GM23248 (cell line): ENCODE results near the gene STK32B. TPM values are rescaled to one million over a fixed set of nuclear protein-coding genes. Genes with fewer than 3 reads are reported as not detected.

Experiments used
- DNase-seq: peaks from one replicate; pipeline ENCODE4 v3.0.0-alpha.2; 2015
- H2AFZ ChIP-seq: fragments of 200-600 bp; sonication (generic); 2 replicates; pipeline ENCODE4 v1.6.1; 2016; ENCODE audit warnings: antibody characterized with exemption
- H3F3A ChIP-seq: fragments of 200-600 bp; sonication (generic); 2 replicates; pipeline ENCODE4 v1.6.1; 2016; ENCODE audit warnings: mild to moderate bottlenecking, antibody characterized with exemption, mixed run types; ENCODE audit not compliant: insufficient read depth
- H3K27ac ChIP-seq: fragments of 200-600 bp; sonication (generic); 2 replicates; pipeline ENCODE4 v1.5.1; 2016; ENCODE audit warnings: mild to moderate bottlenecking
- H3K27me3 ChIP-seq: fragments of 200-600 bp; sonication (generic); replicated peaks from 2 replicates; pipeline ENCODE4 v1.6.1; 2016; ENCODE audit warnings: mild to moderate bottlenecking; ENCODE audit not compliant: insufficient read depth
- H3K36me3 ChIP-seq: fragments of 200-600 bp; sonication (generic); 2 replicates; pipeline ENCODE4 v1.6.1; 2016; ENCODE audit warnings: low read depth, mild to moderate bottlenecking
- H3K4me1 ChIP-seq: fragments of 200-600 bp; sonication (generic); 2 replicates; pipeline ENCODE4 v1.6.1; 2016; ENCODE audit warnings: mild to moderate bottlenecking; ENCODE audit not compliant: insufficient read depth
- H3K4me2 ChIP-seq: fragments of 200-600 bp; sonication (generic); one replicate; pipeline ENCODE4 v1.6.1; 2016; ENCODE audit warnings: mild to moderate bottlenecking; ENCODE audit not compliant: unreplicated experiment
- H3K4me3 ChIP-seq: fragments of 200-600 bp; sonication (generic); 2 replicates; pipeline ENCODE4 v1.5.1; 2016; ENCODE audit warnings: mild to moderate bottlenecking
- H3K79me2 ChIP-seq: fragments of 200-600 bp; sonication (generic); 2 replicates; pipeline ENCODE4 v1.6.1; 2016; ENCODE audit warnings: mild to moderate bottlenecking; ENCODE audit not compliant: insufficient read depth
- H3K9ac ChIP-seq: fragments of 200-600 bp; sonication (generic); 2 replicates; pipeline ENCODE4 v1.6.1; 2016; ENCODE audit warnings: mild to moderate bottlenecking
- H3K9me2 ChIP-seq: fragments of 200-600 bp; sonication (generic); 2 replicates; pipeline ENCODE4 v1.6.1; 2016; ENCODE audit warnings: mixed run types, mild to moderate bottlenecking, moderate library complexity; ENCODE audit not compliant: insufficient read depth
- H3K9me3 ChIP-seq: fragments of 200-600 bp; sonication (generic); one replicate; pipeline ENCODE4 v1.6.1; 2017; ENCODE audit warnings: low read depth
- H4K20me1 ChIP-seq: fragments of 200-600 bp; sonication (generic); 2 replicates; pipeline ENCODE4 v1.6.0; 2016; ENCODE audit not compliant: insufficient read depth
- EZH2 ChIP-seq: fragments of 200-600 bp; sonication (generic); IDR thresholded peaks from 2 replicates; pipeline ENCODE4 v1.6.1; 2018; ENCODE audit warnings: antibody characterized with exemption, mild to moderate bottlenecking; ENCODE audit not compliant: insufficient read depth, poor library complexity, severe bottlenecking
- EZH2phosphoT487 ChIP-seq: fragments of 200-600 bp; sonication (generic); IDR thresholded peaks from 2 replicates; pipeline ENCODE4 v1.6.1; 2018; ENCODE audit warnings: antibody characterized with exemption, moderate library complexity, mild to moderate bottlenecking, low read depth; ENCODE audit not compliant: insufficient read depth
- WGBS, 2 experiments: methylation state at CpG; one replicate each; pipeline ENCODE4 v1.1.6; 2015 to 2017; ENCODE audit warnings: low lambda C conversion rate in 2 of 2, low coverage in 1 of 2; ENCODE audit errors: missing lambda C conversion rate in 2 of 2; 5-methylcytosine and 5-hydroxymethylcytosine counted together
- in situ Hi-C: fragments of 300-500 bp; cut with MboI; formaldehyde crosslinking; loops from 2 replicates; pipeline ENCODE4 v1.15.0; 2020
- polyA plus RNA-seq: library from polyadenylated mRNA; unstranded; fragments of >200 nt; fragmentation: Nextera tagmentation; extraction: Ambion mirVana; gene quantifications from 2 replicates; pipeline ENCODE4 v1.2.1, GENCODE V29; 2016
- total RNA-seq: library from RNA; depleted of rRNA; stranded (reverse); fragments of >200 nt; shearing (Covaris generic); gene quantifications from 2 replicates; pipeline ENCODE4 v1.2.3, GENCODE V29; 2014

Gene STK32B
- total and polyA plus RNA-seq, 2 experiments from 2014 or later = 4.9 to 6.1 TPM

- no peaks in the 10 kb centered on the region for H3K27me3 ChIP-seq
- H3K4me1 ChIP-seq = no peaks in the 10 kb centered on the region
- no peak for DNase-seq
- TF ChIP-seq EZH2phosphoT487 = no peak
- TF ChIP-seq EZH2 = no peak
- H3K9me2 ChIP-seq = no peaks in the 10 kb centered on the region
- no peak overlapping the region for H3K9ac ChIP-seq
- in situ Hi-C loops = no loop called here
- H2AFZ ChIP-seq = no peak overlapping the region
- H3K79me2 ChIP-seq = no peaks in the 10 kb centered on the region
- no peak overlapping the region for H3K4me2 ChIP-seq
- no peaks in the 10 kb centered on the region for H4K20me1 ChIP-seq
- no peaks in the 10 kb centered on the region for H3F3A ChIP-seq
- no peak overlapping the region for H3K27ac ChIP-seq
- no peaks in the 10 kb centered on the region for H3K9me3 ChIP-seq
- H3K36me3 ChIP-seq = no peaks in the 10 kb centered on the region
- WGBS, 2 experiments = 65% methylated on average over 12 of the region's 12 CpGs
- no peak overlapping the region for H3K4me3 ChIP-seq
These were observed 342.7 kb downstream of the STK32B start for GRCh38 chr4:5393911-5394513.

GRCh38 chr4:5395781-5396180 is 344.5 kb downstream of the STK32B start:
- H3K27me3 ChIP-seq = no peaks in the 10 kb centered on the region
- no peak overlapping the region for H3K4me2 ChIP-seq
- H3K4me1 ChIP-seq = no peaks in the 10 kb centered on the region
- no peaks in the 10 kb centered on the region for H3K9me2 ChIP-seq
- no peak overlapping the region for H3K4me3 ChIP-seq
- no peaks in the 10 kb centered on the region for H4K20me1 ChIP-seq
- in situ Hi-C loops = no loop called here
- H3K9me3 ChIP-seq = no peaks in the 10 kb centered on the region
- WGBS, 2 experiments = 83 to 86% methylated on average over 8 of the region's 8 CpGs
- no peak overlapping the region for H3K27ac ChIP-seq
- H3K36me3 ChIP-seq = no peaks in the 10 kb centered on the region
- no peak overlapping the region for H3K9ac ChIP-seq
- H3F3A ChIP-seq = no peaks in the 10 kb centered on the region
- TF ChIP-seq EZH2phosphoT487 = no peak
- no peak for TF ChIP-seq EZH2
- H3K79me2 ChIP-seq = no peaks in the 10 kb centered on the region
- DNase-seq = no peak
- H2AFZ ChIP-seq = no peak overlapping the region

GRCh38 chr4:5398056-5398455 is 346.8 kb downstream of the STK32B start:
- H4K20me1 ChIP-seq = no peaks in the 10 kb centered on the region
- H2AFZ ChIP-seq = no peak overlapping the region
- H3K4me1 ChIP-seq = no peaks in the 10 kb centered on the region
- DNase-seq = no peak
- no peaks in the 10 kb centered on the region for H3K9me3 ChIP-seq
- 38 to 43% methylated on average over 3 of the region's 3 CpGs for WGBS, 2 experiments
- no peaks in the 10 kb centered on the region for H3F3A ChIP-seq
- no peak overlapping the region for H3K4me2 ChIP-seq
- no peak overlapping the region for H3K27ac ChIP-seq
- in situ Hi-C loops = no loop called here
- no peaks in the 10 kb centered on the region for H3K9me2 ChIP-seq
- H3K27me3 ChIP-seq = no peaks in the 10 kb centered on the region
- H3K4me3 ChIP-seq = no peak overlapping the region
- H3K79me2 ChIP-seq = no peaks in the 10 kb centered on the region
- TF ChIP-seq EZH2phosphoT487 = no peak
- TF ChIP-seq EZH2 = no peak
- H3K9ac ChIP-seq = no peak overlapping the region
- no peaks in the 10 kb centered on the region for H3K36me3 ChIP-seq

GRCh38 chr4:5399124-5399523 is 347.8 kb downstream of the STK32B start:
- no peak overlapping the region for H3K27ac ChIP-seq
- no peak overlapping the region for H3K9ac ChIP-seq
- no peaks in the 10 kb centered on the region for H3K27me3 ChIP-seq
- no peaks in the 10 kb centered on the region for H3K9me3 ChIP-seq
- 57 to 64% methylated on average over 4 of the region's 4 CpGs for WGBS, 2 experiments
- H4K20me1 ChIP-seq = no peaks in the 10 kb centered on the region
- DNase-seq = no peak
- in situ Hi-C loops = no loop called here
- no peaks in the 10 kb centered on the region for H3K36me3 ChIP-seq
- no peak overlapping the region for H3K4me3 ChIP-seq
- H3F3A ChIP-seq = no peaks in the 10 kb centered on the region
- no peaks in the 10 kb centered on the region for H3K79me2 ChIP-seq
- no peak overlapping the region for H2AFZ ChIP-seq
- H3K9me2 ChIP-seq = no peaks in the 10 kb centered on the region
- no peak overlapping the region for H3K4me2 ChIP-seq
- no peak for TF ChIP-seq EZH2
- TF ChIP-seq EZH2phosphoT487 = no peak
- no peaks in the 10 kb centered on the region for H3K4me1 ChIP-seq
